Measurements from ENCODE around the gene TUBAL3.

DNA sequence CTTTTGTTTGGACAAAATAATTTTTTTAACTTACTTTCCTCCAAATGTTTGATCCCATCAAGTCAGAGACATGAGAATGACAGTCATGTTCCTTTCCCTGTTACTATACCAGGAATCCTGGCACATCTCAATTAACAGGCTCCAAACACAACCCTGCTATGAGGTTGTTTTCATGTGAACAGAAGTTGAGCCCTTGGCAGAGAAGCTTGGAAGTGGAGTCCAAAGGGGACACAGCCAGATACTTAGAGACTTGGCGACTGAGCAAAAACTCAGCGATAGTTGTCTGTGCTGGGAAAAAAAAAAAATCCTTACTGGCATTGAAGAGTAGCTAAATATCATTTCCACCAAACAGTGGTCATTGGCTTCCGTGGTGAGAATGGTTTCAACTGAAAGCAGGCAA lies 12.8 kb downstream of the TUBAL3 start:
- TF ChIP-seq POLR2A (IDR thresholded peaks at IDR 0.05) (no peak), CTCF (IDR thresholded peaks at IDR 0.05) (no peak)
